HG03060 (cell line): ENCODE data around the gene OSBPL2.

Experiments
- ATAC-seq: cut with Tn5 transposase; IDR thresholded peaks from one replicate; pipeline ENCODE4 v1.9.1; 2021; ENCODE audit warnings: low read depth, moderate number of reproducible peaks; ENCODE audit not compliant: unreplicated experiment

OSBPL2 gene

GRCh38 chr20:62308102-62308822, 69.9 kb downstream of the OSBPL2 start:
- ATAC-seq: no peak

- no peak for ATAC-seq
Measured at GRCh38 chr20:62309198-62309944, 71.0 kb downstream of the OSBPL2 start.

- no peak for ATAC-seq
Measured at GRCh38 chr20:62309947-62310756, 71.8 kb downstream of the OSBPL2 start.

- ATAC-seq: no peak
Measured at GRCh38 chr20:62310757-62311121, 72.4 kb downstream of the OSBPL2 start.

- no peak for ATAC-seq
Measured at GRCh38 chr20:62311150-62311549, 72.8 kb downstream of the OSBPL2 start.

- ATAC-seq: no peak
Measured at GRCh38 chr20:62311832-62312661, 73.7 kb downstream of the OSBPL2 start.

GRCh38 chr20:62312662-62312977, 74.3 kb downstream of the OSBPL2 start:
- ATAC-seq: no peak

GRCh38 chr20:62313021-62313420, 74.7 kb downstream of the OSBPL2 start:
- ATAC-seq: no peak

- no peak for ATAC-seq
Measured at GRCh38 chr20:62313460-62314338, 75.4 kb downstream of the OSBPL2 start.

- ATAC-seq: no peak
Measured at GRCh38 chr20:62314339-62314638, 76.0 kb downstream of the OSBPL2 start.

GRCh38 chr20:62314711-62315302, 76.5 kb downstream of the OSBPL2 start:
- ATAC-seq: no peak

GRCh38 chr20:62315773-62316172, 77.5 kb downstream of the OSBPL2 start:
- ATAC-seq: no peak

GRCh38 chr20:62316331-62317166, 78.2 kb downstream of the OSBPL2 start:
- no peak for ATAC-seq

- ATAC-seq: no peak
Measured at GRCh38 chr20:62317167-62317655, 78.9 kb downstream of the OSBPL2 start.

GRCh38 chr20:62318400-62319345, 80.4 kb downstream of the OSBPL2 start:
- no peak for ATAC-seq

- ATAC-seq: no peak
Measured at GRCh38 chr20:62319346-62319909, 81.1 kb downstream of the OSBPL2 start.
